Effector memory CD4-positive, alpha-beta T cell (primary cell): ENCODE results near the gene CNIH3.

Experiments used
- DNase-seq, 3 donors: peaks; one replicate each; pipeline ENCODE4 v3.0.0-alpha.2; 2020
- H3K27ac ChIP-seq: 2 replicates; pipeline ENCODE4 v1.7.0; 2013; ENCODE audit warnings: mild to moderate bottlenecking, low read length, moderate library complexity; ENCODE audit not compliant: insufficient read depth, poor library complexity, severe bottlenecking
- H3K27me3 ChIP-seq: replicated peaks from 2 replicates; pipeline ENCODE4 v1.7.0; 2013; ENCODE audit warnings: mild to moderate bottlenecking, low read length; ENCODE audit not compliant: insufficient read depth, control insufficient read depth, poor library complexity, severe bottlenecking
- H3K36me3 ChIP-seq: 2 replicates; pipeline ENCODE4 v1.7.0; 2013; ENCODE audit warnings: mild to moderate bottlenecking, low read length, moderate library complexity; ENCODE audit not compliant: control insufficient read depth, insufficient read depth
- H3K4me1 ChIP-seq: 2 replicates; pipeline ENCODE4 v1.7.0; 2013; ENCODE audit warnings: low read length, mild to moderate bottlenecking; ENCODE audit not compliant: control insufficient read depth, insufficient read depth, poor library complexity, severe bottlenecking
- H3K4me3 ChIP-seq: 2 replicates; pipeline ENCODE4 v1.7.0; 2013; ENCODE audit warnings: low read length, low read depth, mild to moderate bottlenecking; ENCODE audit not compliant: insufficient read depth, poor library complexity, severe bottlenecking
- H3K9me3 ChIP-seq: 2 replicates; pipeline ENCODE4 v1.7.0; 2013; ENCODE audit warnings: mild to moderate bottlenecking, low read length, moderate library complexity; ENCODE audit not compliant: control insufficient read depth

Gene CNIH3

GRCh38 chr1:224639426-224639975, 23.4 kb downstream of the CNIH3 start:
- no peak for DNase-seq
- H3K9me3 ChIP-seq, result no peaks in the 10 kb centered on the region
- H3K27ac ChIP-seq, result no peak overlapping the region
- peaks cover 3% of the 10 kb centered on the region for H3K4me1 ChIP-seq
- H3K27me3 ChIP-seq, result no peaks in the 10 kb centered on the region
- H3K4me3 ChIP-seq, result no peak overlapping the region
- H3K36me3 ChIP-seq, result no peaks in the 10 kb centered on the region

GRCh38 chr1:224640018-224640417, 23.9 kb downstream of the CNIH3 start:
- H3K4me1 ChIP-seq, result peaks cover 3% of the 10 kb centered on the region
- no peaks in the 10 kb centered on the region for H3K36me3 ChIP-seq
- no peak for DNase-seq
- no peak overlapping the region for H3K4me3 ChIP-seq
- H3K9me3 ChIP-seq, result no peaks in the 10 kb centered on the region
- H3K27me3 ChIP-seq, result no peaks in the 10 kb centered on the region
- no peak overlapping the region for H3K27ac ChIP-seq

- no peaks in the 10 kb centered on the region for H3K9me3 ChIP-seq
- no peaks in the 10 kb centered on the region for H3K36me3 ChIP-seq
- no peak for DNase-seq
- peaks cover 3% of the 10 kb centered on the region for H3K4me1 ChIP-seq
- H3K27ac ChIP-seq, result no peak overlapping the region
- H3K4me3 ChIP-seq, result no peak overlapping the region
- H3K27me3 ChIP-seq, result no peaks in the 10 kb centered on the region
Measured at GRCh38 chr1:224640587-224640986, 24.5 kb downstream of the CNIH3 start.

- DNase-seq, result no peak
- H3K36me3 ChIP-seq, result no peaks in the 10 kb centered on the region
- H3K27me3 ChIP-seq, result no peaks in the 10 kb centered on the region
Measured at GRCh38 chr1:224641030-224641429, 24.9 kb downstream of the CNIH3 start.

GRCh38 chr1:224643653-224644052, 27.5 kb downstream of the CNIH3 start:
- Histone ChIP-seq H3K27me3 (no peaks in the 10 kb centered on the region), H3K9me3 (no peaks in the 10 kb centered on the region), H3K4me3 (no peak overlapping the region), H3K27ac (no peak overlapping the region), H3K4me1 (no peaks in the 10 kb centered on the region), H3K36me3 (no peaks in the 10 kb centered on the region)
- DNase-seq, result no peak

More at GRCh38 chr1:224641030-224641429, 24.9 kb downstream of the CNIH3 start:
- H3K27ac ChIP-seq, result no peak overlapping the region
- H3K9me3 ChIP-seq, result no peaks in the 10 kb centered on the region
- H3K4me3 ChIP-seq, result no peak overlapping the region
- peaks cover 3% of the 10 kb centered on the region for H3K4me1 ChIP-seq

GRCh38 chr1:224644553-224645154, 28.5 kb downstream of the CNIH3 start:
- no peaks in the 10 kb centered on the region for H3K9me3 ChIP-seq
- DNase-seq, result peak in 2 of 3 donors; percentile 17 to 23
- no peaks in the 10 kb centered on the region for H3K36me3 ChIP-seq
- H3K4me1 ChIP-seq, result no peaks in the 10 kb centered on the region
- H3K27me3 ChIP-seq, result no peaks in the 10 kb centered on the region
- no peak overlapping the region for H3K4me3 ChIP-seq
- no peak overlapping the region for H3K27ac ChIP-seq

- H3K27me3 ChIP-seq, result no peaks in the 10 kb centered on the region
- H3K9me3 ChIP-seq, result no peaks in the 10 kb centered on the region
- no peaks in the 10 kb centered on the region for H3K36me3 ChIP-seq
- no peaks in the 10 kb centered on the region for H3K4me1 ChIP-seq
- no peak overlapping the region for H3K27ac ChIP-seq
- DNase-seq, result no peak
- H3K4me3 ChIP-seq, result no peak overlapping the region
Measured at GRCh38 chr1:224647449-224647848, 31.3 kb downstream of the CNIH3 start.

- no peak for DNase-seq
- Histone ChIP-seq H3K4me3 (no peak overlapping the region), H3K4me1 (no peaks in the 10 kb centered on the region), H3K27me3 (no peaks in the 10 kb centered on the region), H3K27ac (no peak overlapping the region), H3K36me3 (no peaks in the 10 kb centered on the region), H3K9me3 (no peaks in the 10 kb centered on the region)
Measured at GRCh38 chr1:224650290-224650689, 34.2 kb downstream of the CNIH3 start.

GRCh38 chr1:224651188-224651587, 35.1 kb downstream of the CNIH3 start:
- no peak overlapping the region for H3K4me3 ChIP-seq
- no peak for DNase-seq
- H3K27me3 ChIP-seq, result no peaks in the 10 kb centered on the region
- no peak overlapping the region for H3K27ac ChIP-seq
- no peaks in the 10 kb centered on the region for H3K36me3 ChIP-seq
- no peaks in the 10 kb centered on the region for H3K4me1 ChIP-seq
- H3K9me3 ChIP-seq, result no peaks in the 10 kb centered on the region

GRCh38 chr1:224656392-224656791, 40.3 kb downstream of the CNIH3 start:
- Histone ChIP-seq H3K27ac (no peak overlapping the region), H3K27me3 (no peaks in the 10 kb centered on the region), H3K36me3 (no peaks in the 10 kb centered on the region), H3K4me3 (no peak overlapping the region), H3K4me1 (no peaks in the 10 kb centered on the region), H3K9me3 (no peaks in the 10 kb centered on the region)
- no peak for DNase-seq
